Hepatocyte (in vitro differentiated cells): ENCODE results near the gene CLEC14A. TPM values are rescaled to one million over a fixed set of nuclear protein-coding genes. Genes with fewer than 3 reads are reported as not detected.

Source experiments
- DNase-seq: peaks from one replicate; pipeline ENCODE4 v3.0.0-alpha.2; 2016; ENCODE audit warnings: low spot score
- H2AFZ ChIP-seq: fragments of 200-600 bp; sonication (generic); 2 replicates; pipeline ENCODE4 v1.6.0; 2016; ENCODE audit warnings: antibody characterized with exemption, mild to moderate bottlenecking
- H3K27ac ChIP-seq: fragments of 200-600 bp; sonication (generic); 2 replicates; pipeline ENCODE4 v1.5.1; 2016; ENCODE audit warnings: mild to moderate bottlenecking
- H3K27me3 ChIP-seq: fragments of 200-600 bp; sonication (generic); 2 replicates; pipeline ENCODE4 v1.6.1; 2016
- H3K36me3 ChIP-seq: fragments of 200-600 bp; sonication (generic); replicated peaks from 2 replicates; pipeline ENCODE4 v1.5.1; 2016; ENCODE audit warnings: low read depth; ENCODE audit not compliant: insufficient read depth
- H3K4me1 ChIP-seq: fragments of 200-600 bp; sonication (generic); 2 replicates; pipeline ENCODE4 v1.5.1; 2016; ENCODE audit warnings: mild to moderate bottlenecking, moderate library complexity; ENCODE audit not compliant: insufficient read depth
- H3K4me2 ChIP-seq: fragments of 200-600 bp; sonication (generic); 2 replicates; pipeline ENCODE4 v1.6.0; 2016
- H3K4me3 ChIP-seq: fragments of 200-600 bp; sonication (generic); 2 replicates; pipeline ENCODE4 v1.5.1; 2016; ENCODE audit warnings: mild to moderate bottlenecking
- H3K79me2 ChIP-seq: fragments of 200-600 bp; sonication (generic); 2 replicates; pipeline ENCODE4 v1.6.0; 2017; ENCODE audit warnings: mild to moderate bottlenecking
- H3K9me2 ChIP-seq: fragments of 200-600 bp; sonication (generic); replicated peaks from 2 replicates; pipeline ENCODE4 v1.6.0; 2017; ENCODE audit warnings: mild to moderate bottlenecking; ENCODE audit not compliant: insufficient read depth
- H3K9me3 ChIP-seq: fragments of 200-600 bp; sonication (generic); 2 replicates; pipeline ENCODE4 v1.5.1; 2016; ENCODE audit warnings: low read depth, mild to moderate bottlenecking
- H4K20me1 ChIP-seq: fragments of 200-600 bp; sonication (generic); 2 replicates; pipeline ENCODE4 v1.6.0; 2016; ENCODE audit warnings: mild to moderate bottlenecking; ENCODE audit not compliant: insufficient read depth, poor library complexity, severe bottlenecking
- CTCF ChIP-seq: fragments of 200-600 bp; sonication (generic); IDR thresholded peaks from 2 replicates; pipeline ENCODE4 v1.5.1; 2016; ENCODE audit warnings: antibody characterized with exemption, mild to moderate bottlenecking; ENCODE audit not compliant: poor library complexity
- EZH2 ChIP-seq: fragments of 200-600 bp; sonication (generic); IDR thresholded peaks from 2 replicates; pipeline ENCODE4 v1.6.1; 2016; ENCODE audit warnings: antibody characterized with exemption, mild to moderate bottlenecking, borderline replicate concordance
- EZH2phosphoT487 ChIP-seq: fragments of 200-600 bp; sonication (generic); IDR thresholded peaks from one replicate; pipeline ENCODE4 v1.6.1; 2018; ENCODE audit warnings: antibody characterized with exemption, mild to moderate bottlenecking, low read depth, moderate library complexity; ENCODE audit not compliant: unreplicated experiment, severe bottlenecking
- WGBS: methylation state at CpG from one replicate; pipeline ENCODE4 v1.1.6; 2016; ENCODE audit warnings: low lambda C conversion rate; ENCODE audit errors: missing lambda C conversion rate; 5-methylcytosine and 5-hydroxymethylcytosine counted together
- polyA plus RNA-seq: library from polyadenylated mRNA; unstranded; fragments of >200 nt; fragmentation: Nextera tagmentation; extraction: Ambion mirVana; gene quantifications from 2 replicates; pipeline ENCODE4 v1.2.1, GENCODE V29; 2016
- total RNA-seq: library from RNA; depleted of rRNA; stranded (reverse); fragments of >200 nt; gene quantifications from 2 replicates; pipeline ENCODE4 v1.2.3, GENCODE V29; 2014

The CLEC14A gene
- total RNA-seq (2.3 and 4.0 TPM in 2 replicates), polyA plus RNA-seq (1.1 and 1.9 TPM in 2 replicates)

GRCh38 chr14:38255673-38256532 is at the start of gene CLEC14A:
TSS of gene CLEC14A (minus strand) at chr14:38256093. CDS start at chr14:38256022, 71 bp downstream.
- Histone ChIP-seq H3K79me2 (no peaks in the 10 kb centered on the region), H3K36me3 (no peaks in the 10 kb centered on the region), H3K4me2 (peak within 1 kb of the TSS; percentile 91), H3K9me2 (no peaks in the 10 kb centered on the region), H3K9me3 (no peaks in the 10 kb centered on the region), H2AFZ (peak within 1 kb of the TSS; percentile 45), H3K4me1 (peaks cover 11% of the 10 kb centered on the region), H4K20me1 (no peaks in the 10 kb centered on the region), H3K27ac (no peak within 1 kb of the TSS), H3K4me3 (peak within 1 kb of the TSS; percentile 25), H3K27me3 (peaks cover 46% of the 10 kb centered on the region)
- DNase-seq = peak; percentile 21
- no peak for TF ChIP-seq CTCF
- peak; percentile 47 for TF ChIP-seq EZH2
- WGBS = 21% methylated on average over 37 of the region's 68 CpGs

- Histone ChIP-seq H3K27me3 (no peaks in the 10 kb centered on the region), H3K9me3 (no peaks in the 10 kb centered on the region), H4K20me1 (no peaks in the 10 kb centered on the region), H2AFZ (no peak overlapping the region), H3K9me2 (no peaks in the 10 kb centered on the region), H3K79me2 (no peaks in the 10 kb centered on the region), H3K27ac (no peak overlapping the region), H3K36me3 (no peaks in the 10 kb centered on the region), H3K4me1 (no peaks in the 10 kb centered on the region), H3K4me2 (no peak overlapping the region), H3K4me3 (no peak overlapping the region)
- WGBS = 96% methylated on average over 1 of the region's 1 CpG
- TF ChIP-seq CTCF = no peak
- no peak for TF ChIP-seq EZH2phosphoT487
- TF ChIP-seq EZH2 = no peak
- DNase-seq = no peak
Observed at GRCh38 chr14:38302966-38303365, 47.1 kb upstream of the CLEC14A start.

- H3K9me2 ChIP-seq = no peaks in the 10 kb centered on the region
- H4K20me1 ChIP-seq = no peaks in the 10 kb centered on the region
- 97% methylated on average over 2 of the region's 2 CpGs for WGBS
- no peaks in the 10 kb centered on the region for H3K79me2 ChIP-seq
- H3K4me1 ChIP-seq = no peaks in the 10 kb centered on the region
- H3K4me2 ChIP-seq = no peak overlapping the region
- no peaks in the 10 kb centered on the region for H3K27me3 ChIP-seq
- no peak overlapping the region for H3K4me3 ChIP-seq
- TF ChIP-seq EZH2phosphoT487 (no peak), EZH2 (no peak)
- H3K27ac ChIP-seq = no peak overlapping the region
- DNase-seq = no peak
- H3K9me3 ChIP-seq = no peaks in the 10 kb centered on the region
- no peak overlapping the region for H2AFZ ChIP-seq
- no peaks in the 10 kb centered on the region for H3K36me3 ChIP-seq
Observed at GRCh38 chr14:38302034-38302433, 46.1 kb upstream of the CLEC14A start.

GRCh38 chr14:38297681-38298080 is 41.8 kb upstream of the CLEC14A start:
- TF ChIP-seq EZH2 (no peak), EZH2phosphoT487 (no peak), CTCF (no peak)
- 50% methylated on average over 1 of the region's 1 CpG for WGBS
- DNase-seq = no peak
- H3K27me3 ChIP-seq = no peaks in the 10 kb centered on the region
- peaks cover 3% of the 10 kb centered on the region for H3K4me1 ChIP-seq
- no peak overlapping the region for H3K4me3 ChIP-seq
- H4K20me1 ChIP-seq = no peaks in the 10 kb centered on the region
- no peaks in the 10 kb centered on the region for H3K79me2 ChIP-seq
- no peaks in the 10 kb centered on the region for H3K9me3 ChIP-seq
- H3K27ac ChIP-seq = no peak overlapping the region
- H3K9me2 ChIP-seq = no peaks in the 10 kb centered on the region
- no peak overlapping the region for H2AFZ ChIP-seq
- no peak overlapping the region for H3K4me2 ChIP-seq
- no peaks in the 10 kb centered on the region for H3K36me3 ChIP-seq
